HT1080 (cell line): ENCODE data around the gene RPL35. TPM values are rescaled to one million over a fixed set of nuclear protein-coding genes. Genes with fewer than 3 reads are reported as not detected.

Experiments used
- DNase-seq: peaks from one replicate; pipeline ENCODE4 v3.0.0-alpha.2; 2015; ENCODE audit warnings: low read depth
- total RNA-seq: library from RNA; depleted of rRNA; stranded (reverse); fragments of >200 nt; shearing (Covaris generic); gene quantifications from 2 replicates; pipeline ENCODE4 v1.2.3, GENCODE V29; 2014

Gene RPL35
- total RNA-seq, 1 experiment from 2014 or later: 5,179 TPM

DNA sequence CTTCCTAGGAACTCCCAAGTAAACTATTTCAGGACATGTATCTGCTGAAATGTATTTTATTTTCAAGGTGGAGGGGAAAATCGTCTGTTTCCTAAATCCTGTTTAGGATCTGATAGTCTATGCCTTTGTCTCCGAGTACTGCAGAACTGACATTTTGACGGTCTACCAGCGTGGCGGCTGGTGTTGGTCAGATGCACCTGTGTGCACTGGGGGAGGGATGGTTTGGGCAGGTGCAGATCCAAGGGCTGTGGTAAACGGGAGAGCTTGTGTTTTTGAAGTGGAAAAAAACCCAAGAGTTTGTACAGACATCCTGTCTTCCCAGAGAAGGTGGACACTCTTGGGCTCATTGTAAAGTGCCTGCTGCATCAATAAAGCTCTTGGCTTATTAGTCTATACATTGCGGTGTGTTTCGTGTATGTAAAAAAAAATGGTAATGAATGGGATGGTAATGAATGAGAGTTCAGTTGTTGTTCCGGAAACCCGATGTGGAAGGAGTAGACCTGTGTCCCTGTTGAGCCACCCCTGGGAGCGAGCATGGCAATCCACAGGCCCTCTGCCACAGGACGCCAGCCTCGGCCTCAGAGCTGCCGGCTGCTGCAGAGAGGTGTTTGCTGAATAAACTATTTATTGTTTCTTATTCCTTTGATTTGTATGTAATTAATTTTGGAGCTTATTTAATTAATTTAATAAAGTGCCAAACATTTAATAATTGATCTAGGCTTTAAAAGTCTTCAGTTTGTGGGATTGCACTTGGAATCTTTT, 15.4 kb upstream of the RPL35 start:
- no peak for DNase-seq

GRCh38 chr9:124875501-124875900, 13.7 kb upstream of the RPL35 start:
- no peak for DNase-seq

DNA sequence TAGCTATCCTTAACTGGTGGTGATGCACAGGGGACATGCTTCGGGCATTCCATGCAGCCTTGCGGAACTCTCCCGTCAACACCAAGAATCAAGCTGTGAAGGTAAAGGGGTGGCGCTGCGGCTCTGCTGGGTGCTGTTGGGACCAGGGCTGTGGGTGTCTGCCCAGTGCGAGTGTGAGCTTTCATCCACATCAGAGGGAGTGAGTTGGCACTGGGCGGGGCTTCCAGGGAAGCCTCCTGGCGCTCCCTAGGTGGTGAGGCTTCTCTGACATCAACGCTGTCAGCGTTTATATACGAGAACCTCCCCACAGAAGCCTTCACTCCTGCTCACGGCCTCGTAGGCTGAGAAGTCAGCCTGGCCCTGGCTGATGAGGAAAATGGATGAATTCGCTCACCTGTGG, 11.9 kb upstream of the RPL35 start:
- DNase-seq: no peak

DNA sequence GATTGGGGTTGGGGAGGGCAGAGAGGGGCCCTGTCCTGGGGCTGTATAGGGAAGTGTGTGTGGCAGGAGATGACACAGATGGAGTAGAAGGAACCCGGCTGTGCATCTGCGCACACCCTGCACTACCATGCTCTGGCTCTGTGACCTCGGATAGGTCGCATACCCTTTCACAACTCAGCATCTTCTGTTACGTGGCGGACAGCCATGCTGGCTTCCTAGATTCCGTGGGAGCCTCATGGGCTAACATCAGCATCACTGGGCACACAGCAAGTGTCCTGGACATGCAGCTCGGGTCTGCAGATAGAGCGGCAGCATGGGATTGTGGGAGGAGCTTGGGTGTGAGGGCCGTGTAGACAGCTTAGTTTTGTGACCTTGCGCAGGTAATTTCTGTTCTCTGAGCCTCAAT, 9.4 kb upstream of the RPL35 start:
- no peak for DNase-seq

DNA sequence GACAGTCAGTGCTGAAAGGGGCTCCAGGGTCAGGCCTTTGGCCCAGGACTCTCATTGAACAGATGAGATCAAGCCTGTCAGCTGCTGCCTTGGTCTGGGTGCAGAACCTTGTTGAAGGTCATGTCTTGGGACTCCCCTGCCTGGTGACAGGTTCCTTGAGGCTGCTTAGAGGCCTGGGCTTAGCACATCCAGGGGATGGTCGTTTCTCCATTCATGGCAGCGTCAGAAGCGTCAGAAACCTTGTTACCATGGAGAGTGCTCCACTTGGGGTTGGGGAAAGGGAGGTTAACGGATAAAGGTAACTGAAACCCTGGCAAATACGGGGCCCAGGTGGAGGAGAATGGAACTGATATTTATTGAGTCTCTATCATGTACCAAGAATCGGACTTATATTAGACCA, 9.0 kb upstream of the RPL35 start:
- no peak for DNase-seq

DNA sequence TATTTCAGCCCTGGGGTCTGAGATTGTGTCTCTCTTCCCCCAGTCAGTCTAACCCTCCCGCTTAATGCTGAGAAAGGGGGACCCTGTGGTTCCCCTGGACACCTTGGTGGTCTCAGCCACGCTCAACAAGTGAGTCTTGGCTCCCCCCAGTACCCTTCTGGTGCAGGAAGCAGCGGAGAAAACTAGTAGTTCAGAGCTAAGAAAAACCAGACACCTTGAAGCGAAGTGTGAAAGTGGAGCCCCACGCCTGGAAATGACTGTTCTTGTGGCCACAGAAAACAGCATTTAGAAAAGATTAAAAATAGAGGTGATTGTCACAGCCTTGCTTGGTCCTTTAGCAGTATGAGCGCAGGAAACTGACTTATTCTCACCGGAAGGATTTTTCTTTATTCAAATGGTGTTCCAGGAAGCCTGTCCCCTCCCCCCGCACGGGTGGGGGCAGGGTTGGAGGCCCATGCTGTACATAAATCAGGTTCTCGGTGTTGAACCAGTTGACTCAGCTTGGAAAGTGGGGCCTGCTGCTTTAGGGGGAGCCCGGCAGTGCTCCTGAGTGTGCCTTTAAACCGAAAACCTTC, 8.3 kb upstream of the RPL35 start:
- DNase-seq: peak; percentile 48

- no peak for DNase-seq
These were observed 7.8 kb upstream of the RPL35 start for GRCh38 chr9:124869466-124869985.

GRCh38 chr9:124868511-124869465, 7.0 kb upstream of the RPL35 start:
- peak; percentile 88 for DNase-seq

GRCh38 chr9:124863371-124863871, 1.7 kb upstream of the RPL35 start:
- no peak for DNase-seq

DNA sequence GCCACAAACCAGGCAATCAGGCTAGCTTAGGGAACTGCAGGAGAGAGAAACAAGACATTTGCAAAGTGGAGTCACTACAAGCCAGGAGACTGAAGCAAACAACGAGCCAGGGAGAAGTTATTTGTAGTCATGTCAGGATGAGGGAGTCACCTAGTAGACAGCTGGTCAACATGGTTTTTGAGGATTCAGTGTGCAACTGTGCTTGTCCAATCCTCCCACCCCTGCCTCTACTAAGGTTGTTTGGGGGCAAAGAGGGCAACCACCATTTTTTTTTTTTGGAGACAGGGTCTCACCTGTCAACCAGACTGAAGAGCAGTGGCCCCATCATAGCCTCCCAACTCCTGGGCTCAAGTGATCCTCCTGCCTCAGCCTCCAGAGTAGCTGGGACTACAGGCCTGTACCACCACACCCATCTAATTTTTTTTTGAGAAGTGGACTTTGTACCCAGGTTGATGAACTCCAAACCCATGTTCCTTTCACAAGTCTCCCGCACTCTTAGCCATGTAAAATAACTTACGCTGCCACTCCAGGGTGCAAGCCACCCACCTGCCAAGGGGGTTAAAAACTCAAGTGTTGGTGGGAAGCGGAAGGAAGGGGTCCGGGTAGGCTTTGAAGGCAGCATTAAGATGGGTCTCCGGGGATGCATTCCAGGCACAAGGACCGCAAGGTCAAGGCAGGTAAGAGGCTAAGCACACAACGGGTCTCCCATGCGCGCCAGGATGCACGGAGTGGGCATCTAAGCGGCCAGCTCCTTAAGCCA, 995 bp downstream of the RPL35 start:
- no peak for DNase-seq

DNA sequence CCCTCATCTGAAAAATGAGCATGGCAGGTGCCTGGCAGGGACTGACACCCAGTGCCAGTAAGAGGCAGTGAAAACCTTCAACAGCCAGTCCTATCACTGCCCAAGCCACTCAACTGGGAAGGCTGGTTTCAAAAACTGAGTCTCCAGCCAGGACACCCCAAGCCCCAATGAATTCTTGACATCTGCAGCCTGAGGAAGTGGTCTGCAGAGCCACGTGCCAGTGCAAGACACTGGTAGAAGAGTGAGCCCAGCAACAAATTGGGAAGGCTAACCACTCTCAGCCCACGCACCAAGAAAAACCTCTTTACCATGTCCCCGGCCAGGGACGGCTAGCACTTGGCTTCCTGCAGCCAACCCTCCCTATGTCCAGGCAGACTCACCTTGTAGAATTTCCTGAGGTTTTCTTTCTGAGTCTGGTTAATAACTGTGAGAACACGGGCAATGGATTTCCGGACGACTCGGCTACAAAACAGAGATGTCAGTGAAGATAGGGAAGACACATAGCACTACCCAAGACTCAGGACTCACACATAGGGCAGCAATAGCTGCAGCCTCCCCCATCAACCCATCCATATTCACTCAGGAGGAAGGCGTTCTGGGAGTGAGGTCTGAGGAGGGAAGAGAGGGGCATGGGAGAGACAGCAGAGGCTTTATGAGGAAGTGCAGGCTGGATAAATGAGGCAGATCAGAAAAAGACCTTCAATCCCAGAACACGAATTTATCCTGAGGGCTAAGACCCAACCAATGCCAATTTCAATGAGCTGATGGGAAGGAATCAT, 1.8 kb downstream of the RPL35 start:
- DNase-seq: no peak

DNA sequence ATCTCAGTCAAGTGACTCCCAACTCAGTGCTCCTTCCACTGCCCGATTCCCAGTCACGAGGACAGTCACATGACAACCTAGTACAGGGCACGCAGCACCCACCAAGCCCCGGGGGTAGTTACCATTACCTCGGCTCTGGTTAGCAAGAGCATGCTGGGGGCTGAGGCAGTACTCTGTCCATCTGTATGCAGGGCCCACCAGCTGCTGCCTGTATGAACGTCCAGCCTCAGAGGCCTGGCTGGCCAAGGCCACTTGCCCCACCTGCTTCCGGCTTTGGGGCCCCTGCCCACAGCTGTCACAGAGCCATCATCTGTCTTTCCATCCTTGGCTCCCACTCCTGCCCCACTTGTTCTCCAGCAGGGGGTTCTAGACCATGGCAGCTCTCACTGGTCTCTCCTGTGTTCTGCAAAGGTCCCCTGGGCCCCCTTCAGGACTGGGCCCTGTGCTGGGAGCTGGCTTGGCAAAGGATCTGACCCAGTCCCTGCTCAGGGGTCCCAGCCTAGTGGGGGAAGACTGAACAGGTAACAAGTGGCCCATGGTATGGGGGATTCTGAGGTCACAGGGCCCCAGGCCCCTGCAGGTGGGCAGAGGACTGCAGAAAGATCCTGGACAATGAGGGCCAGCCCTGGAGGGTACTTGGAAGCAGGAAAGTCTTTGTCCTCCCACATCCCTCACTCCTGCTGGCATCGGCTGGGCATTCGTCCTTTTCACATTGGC, 3.3 kb downstream of the RPL35 start:
- DNase-seq: no peak

DNA sequence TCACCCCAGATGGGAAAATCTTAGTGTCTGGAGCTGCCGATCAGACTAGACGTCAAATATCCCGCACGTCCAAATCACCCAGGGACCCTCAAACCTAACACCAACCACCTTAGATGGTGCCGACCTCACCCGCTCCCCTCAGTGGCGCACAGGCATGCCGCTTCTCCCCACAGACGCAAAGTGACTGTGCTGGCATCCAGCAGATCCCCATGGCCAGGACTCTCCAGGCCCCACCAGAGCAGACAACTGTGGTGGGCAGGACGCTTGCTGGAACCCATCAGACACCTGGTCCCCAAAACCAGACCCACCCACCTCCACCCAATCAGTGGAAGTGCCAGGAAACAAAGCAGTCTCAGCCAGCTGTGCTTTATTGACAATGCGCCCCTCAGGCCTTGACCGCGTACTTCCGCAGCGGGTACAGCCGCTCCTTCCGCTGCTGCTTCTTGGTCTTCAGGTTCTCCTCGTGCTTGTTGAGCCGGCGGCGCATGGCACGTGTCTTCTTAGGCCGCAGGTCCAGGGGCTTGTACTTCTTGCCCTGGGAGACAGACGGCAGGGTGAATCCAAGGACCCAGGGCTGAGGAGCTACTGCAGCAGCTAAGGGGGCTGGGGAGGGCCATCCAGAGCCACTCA, 4.1 kb downstream of the RPL35 start:
- DNase-seq: no peak

DNA sequence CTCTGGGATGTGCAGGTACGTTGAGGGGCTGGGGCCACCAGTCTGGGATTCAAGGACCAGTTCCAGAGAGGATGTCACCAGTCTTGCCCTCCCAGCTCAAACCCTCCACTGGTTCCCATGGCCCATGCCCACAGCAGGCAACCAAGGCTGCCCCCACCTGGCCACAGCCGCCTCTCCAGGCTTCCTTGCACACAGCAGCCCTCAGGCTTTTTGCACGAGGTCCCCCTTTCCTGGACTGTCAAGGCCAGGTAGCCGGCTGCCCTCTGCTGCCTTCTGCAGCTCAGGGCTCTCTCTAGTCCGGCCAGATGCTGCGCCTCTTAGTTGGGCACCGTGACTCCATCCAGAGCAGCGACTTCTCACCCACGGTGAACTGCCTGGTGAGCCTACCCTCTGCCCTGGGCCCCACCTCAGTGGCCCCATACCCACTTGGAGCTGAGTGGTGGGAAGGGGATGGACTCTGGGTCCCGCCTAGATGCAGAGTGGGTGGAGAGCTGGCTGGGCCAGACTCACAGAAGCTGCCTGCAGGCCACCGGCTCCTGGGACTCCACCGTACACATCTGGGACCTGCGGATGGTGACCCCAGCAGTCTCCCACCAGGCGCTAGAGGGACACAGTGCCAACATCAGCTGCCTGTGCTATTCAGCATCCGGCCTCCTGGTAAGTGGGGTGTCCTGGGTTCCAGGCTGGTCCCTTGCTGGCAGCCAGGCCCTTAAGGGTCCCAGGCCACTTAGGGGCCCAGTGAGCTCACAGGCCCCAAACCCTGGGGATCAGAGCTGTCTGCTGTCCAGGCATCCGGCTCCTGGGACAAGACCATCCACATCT, 5.6 kb downstream of the RPL35 start:
- DNase-seq: peak; percentile 61

GRCh38 chr9:124855566-124855943, 6.2 kb downstream of the RPL35 start:
- no peak for DNase-seq

- DNase-seq: no peak
These were observed 6.9 kb downstream of the RPL35 start for GRCh38 chr9:124854822-124855221.

GRCh38 chr9:124854161-124854560, 7.6 kb downstream of the RPL35 start:
- no peak for DNase-seq

GRCh38 chr9:124853605-124854143, 8.1 kb downstream of the RPL35 start:
- DNase-seq: no peak
